ENCODE results near the gene KRT32.

KRT32 gene

GRCh38 chr17:41511116-41511515, 43.9 kb upstream of the KRT32 start:
- CTCF ChIA-PET = no interaction called here
- DNase-seq (ENCODE audit: extremely low spot score) = no peak
- TF ChIP-seq CTCF (IDR thresholded peaks at IDR 0.05; ENCODE audit: control extremely low read depth, extremely low read depth, low read depth, missing control alignments) = no peak
- POLR2A ChIA-PET = no interaction called here

- ChIA-PET POLR2A (no interaction called here), CTCF (no interaction called here)
- no peak for DNase-seq (ENCODE audit: extremely low spot score)
- no peak for TF ChIP-seq CTCF (IDR thresholded peaks at IDR 0.05; ENCODE audit: control extremely low read depth, extremely low read depth, low read depth, missing control alignments)
Observed at GRCh38 chr17:41510251-41511065, 43.3 kb upstream of the KRT32 start.

- no peak for TF ChIP-seq CTCF (IDR thresholded peaks at IDR 0.05; ENCODE audit: control extremely low read depth, extremely low read depth, low read depth, missing control alignments)
- POLR2A ChIA-PET = no interaction called here
- CTCF ChIA-PET = interaction anchor here (0.9 to 1.1 kb wide), 2 partner anchors 41 to 42 kb away, joined by 3 to 4 read pairs; no protein-coding TSS in a partner anchor
- no peak for DNase-seq (ENCODE audit: extremely low spot score)
Observed at GRCh38 chr17:41507315-41507880, 40.2 kb upstream of the KRT32 start.

- ChIA-PET CTCF (interaction anchor here (0.9 to 1.1 kb wide), 2 partner anchors 44 to 161 kb away, joined by 3 to 4 read pairs; no protein-coding TSS in a partner anchor), POLR2A (no interaction called here)
- no peak for TF ChIP-seq CTCF (IDR thresholded peaks at IDR 0.05; ENCODE audit: control extremely low read depth, extremely low read depth, low read depth, missing control alignments)
- DNase-seq (ENCODE audit: extremely low spot score) = no peak
Observed at GRCh38 chr17:41505809-41506767, 38.9 kb upstream of the KRT32 start.

GRCh38 chr17:41505007-41505808, 38.0 kb upstream of the KRT32 start, which contains the start of gene KRT13:
TSS of gene KRT13 (minus strand) at chr17:41505612. CDS start at chr17:41505550, 62 bp downstream.
- POLR2A ChIA-PET = no interaction called here
- CTCF ChIA-PET = interaction anchor here (0.9 kb wide), 1 partner anchor 162 kb away, joined by 3 read pairs; no protein-coding TSS in a partner anchor
- no peak for TF ChIP-seq CTCF (IDR thresholded peaks at IDR 0.05; ENCODE audit: control extremely low read depth, extremely low read depth, low read depth, missing control alignments)
- DNase-seq (ENCODE audit: extremely low spot score) = no peak

Measured in GM10248 (cell line).